Testis (tissue), 5 donors: Measurements from ENCODE around the gene UFC1. TPM values are rescaled to one million over a fixed set of nuclear protein-coding genes. Genes with fewer than 3 reads are reported as not detected.

Experiments used
- DNase-seq: peaks from one replicate; pipeline ENCODE4 v3.0.0-alpha.2; 2019
- H3K27ac ChIP-seq, 2 donors: fragments of 200-600 bp; sonication (generic); one replicate each; pipeline ENCODE4 v1.5.1; 2019
- H3K27me3 ChIP-seq: fragments of 200-600 bp; sonication (generic); one replicate; pipeline ENCODE4 v1.5.1; 2019
- H3K36me3 ChIP-seq: fragments of 200-600 bp; sonication (generic); one replicate; pipeline ENCODE4 v1.5.1; 2017; ENCODE audit warnings: low read depth; ENCODE audit errors: missing control alignments
- H3K4me1 ChIP-seq: fragments of 200-600 bp; sonication (generic); one replicate; pipeline ENCODE4 v1.5.1; 2019
- H3K4me3 ChIP-seq, 2 donors: fragments of 200-600 bp; sonication (generic); one replicate each; pipeline ENCODE4 v1.5.1; 2017 to 2019
- H3K9me3 ChIP-seq: fragments of 200-600 bp; sonication (generic); one replicate; pipeline ENCODE4 v1.5.1; 2017
- CTCF ChIP-seq, 3 experiments: fragments of 450-650 bp in 2 of 3; fragments of 200-600 bp in 1 of 3; sonication (generic) in 1 of 3; IDR thresholded peaks; one replicate each; pipeline ENCODE4 v1.5.1; 2016 to 2019; ENCODE audit warnings: antibody characterized with exemption in 3 of 3, mild to moderate bottlenecking in 2 of 3, moderate library complexity in 1 of 3
- POLR2A ChIP-seq: fragments of 450-650 bp; IDR thresholded peaks from one replicate; pipeline ENCODE4 v1.6.1; 2017; ENCODE audit warnings: antibody characterized with exemption, mild to moderate bottlenecking, moderate library complexity
- WGBS, 2 donors: methylation state at CpG; one replicate each; pipeline ENCODE4 v1.1.5; 2018; 5-methylcytosine and 5-hydroxymethylcytosine counted together
- intact Hi-C: fragments of 100-400 bp; cut with DNase I; formaldehyde crosslinking; loops from one replicate; pipeline ENCODE4 v1.15.1; 2023; ENCODE audit warnings: low total_unique reads
- long read RNA-seq, 2 donors: transcript quantifications; one replicate each; lab custom pipeline, GENCODE V29; 2026
- polyA plus RNA-seq: library from polyadenylated mRNA; stranded (reverse); fragments of 350-450 nt; fragmentation: Illumina TruSeq; extraction: RNeasy Lipid Tissue Mini Kit (QIAGEN cat#74804); gene quantifications from one replicate; pipeline ENCODE4 v1.2.3, GENCODE V29; 2014; ENCODE audit warnings: low read depth, low replicate concordance; ENCODE audit not compliant: insufficient read depth
- total RNA-seq, 2 donors: library from RNA; depleted of rRNA; stranded (reverse); fragments of >200 nt; gene quantifications; one replicate each; pipeline ENCODE4 v1.2.3, GENCODE V29; 2016

Gene UFC1
- 10 to 100 TPM; 36.9 to 68.3 TPM for total RNA-seq
- 129 TPM for polyA plus RNA-seq
- long read RNA-seq, donor 1, transcript UFC1-201 (6 exons, 1,114 nt) = major isoform, 85 of 95 reads
- long read RNA-seq, donor 1, transcript UFC1-206 (5 exons, 617 nt) = minor isoform, 7 of 95 reads
- long read RNA-seq, donor 1, partial matches to known transcripts = 0 of 95 reads
- long read RNA-seq, donor 1, other reads (novel, unspliced or antisense) = 0 of 95 reads
- long read RNA-seq, donor 2, transcript UFC1-201 (6 exons, 1,114 nt) = major isoform, 47 of 107 reads
- long read RNA-seq, donor 2, partial matches to known transcripts = 60 of 107 reads
- long read RNA-seq, donor 2, other reads (novel, unspliced or antisense) = 0 of 107 reads

GRCh38 chr1:161153682-161154337 lies at the start of gene UFC1:
Gene UFC1 (plus strand): TSS chr1:161153978. CDS start chr1:161153998, 20 bp downstream.
- WGBS, 2 donors = 1% methylated on average over 29 to 33 of the region's 33 CpGs
- H3K4me3 ChIP-seq = peak within 1 kb of the TSS; percentile 84 to 96
- peak within 1 kb of the TSS; percentile 95 to 96 for H3K27ac ChIP-seq
- TF ChIP-seq CTCF (IDR thresholded peaks at IDR 0.05) (no peak), POLR2A (no peak)
- peaks cover 25% of the 10 kb centered on the region for H3K4me1 ChIP-seq
- intact Hi-C loops = no loop called here
- peak; percentile 93 for DNase-seq
- H3K9me3 ChIP-seq = no peaks in the 10 kb centered on the region
- no peaks in the 10 kb centered on the region for H3K36me3 ChIP-seq
- H3K27me3 ChIP-seq = no peaks in the 10 kb centered on the region

GRCh38 chr1:161106431-161106830 lies 47.3 kb upstream of the UFC1 start:
- no peak overlapping the region for H3K27ac ChIP-seq
- no peak overlapping the region for H3K4me3 ChIP-seq
- no peaks in the 10 kb centered on the region for H3K36me3 ChIP-seq
- H3K9me3 ChIP-seq = no peaks in the 10 kb centered on the region
- no peaks in the 10 kb centered on the region for H3K27me3 ChIP-seq
- WGBS, 2 donors = 91% methylated on average over 1 of the region's 1 CpG
- intact Hi-C loops = no loop called here
- no peak for TF ChIP-seq POLR2A
- TF ChIP-seq CTCF (IDR thresholded peaks at IDR 0.05) = no peak
- no peak for DNase-seq
- peaks cover 3% of the 10 kb centered on the region for H3K4me1 ChIP-seq

GRCh38 chr1:161111117-161111516 lies 42.7 kb upstream of the UFC1 start:
- Histone ChIP-seq H3K27me3 (no peaks in the 10 kb centered on the region), H3K4me1 (peaks cover 15% of the 10 kb centered on the region), H3K36me3 (no peaks in the 10 kb centered on the region), H3K9me3 (no peaks in the 10 kb centered on the region), H3K27ac (peak overlapping the region; percentile 30 to 55), H3K4me3 (no peak overlapping the region)
- WGBS, 2 donors = 90 to 93% methylated on average over 3 of the region's 3 CpGs
- TF ChIP-seq POLR2A = no peak
- no peak for TF ChIP-seq CTCF (IDR thresholded peaks at IDR 0.05)
- intact Hi-C loops = no loop called here
- no peak for DNase-seq

- Histone ChIP-seq H3K36me3 (no peaks in the 10 kb centered on the region), H3K4me1 (peaks cover 19% of the 10 kb centered on the region), H3K9me3 (no peaks in the 10 kb centered on the region), H3K27me3 (no peaks in the 10 kb centered on the region), H3K27ac (peak overlapping the region; percentile 30 to 55), H3K4me3 (no peak overlapping the region)
- DNase-seq = no peak
- intact Hi-C loops = no loop called here
- WGBS, 2 donors = 60 to 83% methylated on average over 2 of the region's 2 CpGs
- no peak for TF ChIP-seq CTCF (IDR thresholded peaks at IDR 0.05)
- no peak for TF ChIP-seq POLR2A
Measured at GRCh38 chr1:161111527-161111926, 42.3 kb upstream of the UFC1 start.
